Measurements from ENCODE around the gene TUBGCP6. TPM values are rescaled to one million over a fixed set of nuclear protein-coding genes. Genes with fewer than 3 reads are reported as not detected.

Gene TUBGCP6
- polyA plus RNA-seq, 3 donors: 3.7 to 72.8 (median 4.3) TPM

GRCh38 chr22:50294319-50294656, 49.5 kb upstream of the TUBGCP6 start:
- H4K20me1 ChIP-seq (ENCODE audit: insufficient read depth, low read length): peaks cover 100% of the 10 kb centered on the region
- Mint-ChIP-seq H3K36me3 (peaks cover 38 to 70% of the 10 kb centered on the region in 2 donors), H3K27me3 (ENCODE audit: low read depth in 3 of 3) (peaks cover 0 to 2% (median 0%) of the 10 kb centered on the region in 3 donors), H3K9me3 (no peaks in the 10 kb centered on the region), H3K27ac (peak overlapping the region in 1 of 7 donors; percentile 41), H3K4me3 (peak overlapping the region; percentile 63), H3K4me1 (peaks cover 55% of the 10 kb centered on the region)
- H3K4me3 ChIP-seq (replicated peaks in 1 of 3; ENCODE audit: low read depth in 2 of 3, low read length in 3 of 3): peak overlapping the region in 1 of 3 experiments; percentile 54
- H3K36me3 ChIP-seq (replicated peaks in 1 of 2; ENCODE audit: control insufficient read depth in 1 of 2, insufficient read depth in 2 of 2, low read length in 2 of 2): peaks cover 45% of the 10 kb centered on the region in 2 donors
- H3K9me3 ChIP-seq (replicated peaks in 1 of 2; ENCODE audit: control insufficient read depth in 1 of 2, insufficient read depth in 1 of 2, low read length in 2 of 2): no peaks in the 10 kb centered on the region
- intact Hi-C loops (cut with micrococcal nuclease): loop anchor here (5.0 kb wide), 1 partner anchor 33 kb away; the partner anchor contains the start of gene DENND6B (in 2 of the 2)
- H3K27me3 ChIP-seq (ENCODE audit: control insufficient read depth in 2 of 2, insufficient read depth in 2 of 2, low read length in 2 of 2): no peaks in the 10 kb centered on the region
- no peak overlapping the region for H2AFZ ChIP-seq (ENCODE audit: insufficient read depth, low read depth, low read length, poor library complexity, severe bottlenecking)
- H3K79me2 ChIP-seq (ENCODE audit: insufficient read depth, low read length): peaks cover 100% of the 10 kb centered on the region
- peak overlapping the region; percentile 55 for H3K4me2 ChIP-seq (replicated peaks; ENCODE audit: extremely low read depth, low read length, poor library complexity, severe bottlenecking)
- WGBS (ENCODE audit: insufficient coverage): 46% methylated on average over 4 of the region's 5 CpGs
- H3K9ac ChIP-seq (ENCODE audit: insufficient read depth, low read length, poor library complexity, severe bottlenecking): peak overlapping the region; percentile 32
- H3K4me1 ChIP-seq (ENCODE audit: control insufficient read depth in 1 of 2, insufficient read depth in 2 of 2, low read length in 2 of 2): peaks cover 41 to 65% of the 10 kb centered on the region in 2 donors
- DNase-seq: no peak
- no peak for TF ChIP-seq CTCF (IDR thresholded peaks at IDR 0.05)
- peak overlapping the region; percentile 7 to 11 for H3K27ac ChIP-seq (ENCODE audit: low read depth in 1 of 2, low read length in 2 of 2)

GRCh38 chr22:50293441-50294318, 48.9 kb upstream of the TUBGCP6 start:
- no peaks in the 10 kb centered on the region for H3K9me3 ChIP-seq (replicated peaks in 1 of 2; ENCODE audit: control insufficient read depth in 1 of 2, insufficient read depth in 1 of 2, low read length in 2 of 2)
- H3K36me3 ChIP-seq (replicated peaks in 1 of 2; ENCODE audit: control insufficient read depth in 1 of 2, insufficient read depth in 2 of 2, low read length in 2 of 2): peaks cover 49 to 51% of the 10 kb centered on the region in 2 donors
- H4K20me1 ChIP-seq (ENCODE audit: insufficient read depth, low read length): peaks cover 100% of the 10 kb centered on the region
- Mint-ChIP-seq H3K36me3 (peaks cover 44 to 76% of the 10 kb centered on the region in 2 donors), H3K27ac (peak overlapping the region in 1 of 7 donors; percentile 41), H3K4me3 (peak overlapping the region; percentile 63), H3K9me3 (no peaks in the 10 kb centered on the region), H3K4me1 (peaks cover 52% of the 10 kb centered on the region), H3K27me3 (ENCODE audit: low read depth in 3 of 3) (peaks cover 0 to 2% (median 0%) of the 10 kb centered on the region in 3 donors)
- H2AFZ ChIP-seq (ENCODE audit: insufficient read depth, low read depth, low read length, poor library complexity, severe bottlenecking): no peak overlapping the region
- peak overlapping the region; percentile 55 for H3K4me2 ChIP-seq (replicated peaks; ENCODE audit: extremely low read depth, low read length, poor library complexity, severe bottlenecking)
- no peak for TF ChIP-seq CTCF (IDR thresholded peaks at IDR 0.05)
- H3K4me1 ChIP-seq (ENCODE audit: control insufficient read depth in 1 of 2, insufficient read depth in 2 of 2, low read length in 2 of 2): peaks cover 38 to 60% of the 10 kb centered on the region in 2 donors
- H3K27me3 ChIP-seq (ENCODE audit: control insufficient read depth in 2 of 2, insufficient read depth in 2 of 2, low read length in 2 of 2): no peaks in the 10 kb centered on the region
- intact Hi-C loops (cut with micrococcal nuclease): loop anchor here (5.0 kb wide), 1 partner anchor 34 kb away; the partner anchor contains the start of gene DENND6B (in 2 of the 2)
- H3K27ac ChIP-seq (ENCODE audit: low read depth in 1 of 2, low read length in 2 of 2): no peak overlapping the region
- peak overlapping the region in 2 of 3 experiments; percentile 1 to 54 for H3K4me3 ChIP-seq (replicated peaks in 1 of 3; ENCODE audit: low read depth in 2 of 3, low read length in 3 of 3)
- peak overlapping the region; percentile 32 for H3K9ac ChIP-seq (ENCODE audit: insufficient read depth, low read length, poor library complexity, severe bottlenecking)
- WGBS (ENCODE audit: insufficient coverage): 11% methylated on average over 29 of the region's 42 CpGs
- DNase-seq: no peak
- H3K79me2 ChIP-seq (ENCODE audit: insufficient read depth, low read length): peaks cover 100% of the 10 kb centered on the region

Measured in CD14-positive monocyte (primary cell).